GM18907 (cell line): Measurements from ENCODE around the gene PACRG.

Experiments
- ATAC-seq: cut with Tn5 transposase; IDR thresholded peaks from one replicate; pipeline ENCODE4 v1.9.1; 2021; ENCODE audit warnings: mild to moderate bottlenecking, moderate library complexity; ENCODE audit not compliant: unreplicated experiment

The PACRG gene

GRCh38 chr6:163190786-163191185 is 463.0 kb downstream of the PACRG start:
- ATAC-seq = no peak

GRCh38 chr6:163191704-163192537 is 464.1 kb downstream of the PACRG start:
- ATAC-seq = no peak

GRCh38 chr6:163192591-163192990 is 464.8 kb downstream of the PACRG start:
- no peak for ATAC-seq

- no peak for ATAC-seq
Measured at GRCh38 chr6:163193326-163193725, 465.6 kb downstream of the PACRG start.

GRCh38 chr6:163195721-163196691 is 468.2 kb downstream of the PACRG start:
- no peak for ATAC-seq

- no peak for ATAC-seq
Measured at GRCh38 chr6:163197839-163198238, 470.1 kb downstream of the PACRG start.

GRCh38 chr6:163198396-163198795 is 470.6 kb downstream of the PACRG start:
- no peak for ATAC-seq

- ATAC-seq = no peak
Measured at GRCh38 chr6:163199371-163199770, 471.6 kb downstream of the PACRG start.

GRCh38 chr6:163200289-163200688 is 472.5 kb downstream of the PACRG start:
- no peak for ATAC-seq

- no peak for ATAC-seq
Measured at GRCh38 chr6:163200694-163201093, 472.9 kb downstream of the PACRG start.

GRCh38 chr6:163201855-163202254 is 474.1 kb downstream of the PACRG start:
- ATAC-seq = no peak

- ATAC-seq = no peak
Measured at GRCh38 chr6:163206196-163206595, 478.4 kb downstream of the PACRG start.

GRCh38 chr6:163207431-163208383 is 479.9 kb downstream of the PACRG start:
- ATAC-seq = no peak

- no peak for ATAC-seq
Measured at GRCh38 chr6:163209005-163209404, 481.2 kb downstream of the PACRG start.

GRCh38 chr6:163212123-163212522 is 484.3 kb downstream of the PACRG start:
- no peak for ATAC-seq

- no peak for ATAC-seq
Measured at GRCh38 chr6:163214259-163214658, 486.5 kb downstream of the PACRG start.

- ATAC-seq = no peak
Measured at GRCh38 chr6:163218361-163218894, 490.7 kb downstream of the PACRG start.

- ATAC-seq = no peak
Measured at GRCh38 chr6:163226181-163226835, 498.5 kb downstream of the PACRG start.

GRCh38 chr6:163226836-163227485 is 499.2 kb downstream of the PACRG start:
- ATAC-seq = no peak
